Panc1 (cell line): ENCODE data around the gene FHIT. TPM values are rescaled to one million over a fixed set of nuclear protein-coding genes. Genes with fewer than 3 reads are reported as not detected.

ENCODE experiments used
- ATAC-seq: fragments of 200-7000 bp; cut with Tn5 transposase; 2 replicates; pipeline ENCODE4 v1.9.1; 2020; ENCODE audit warnings: mild to moderate bottlenecking, moderate library complexity
- BruUV-seq: library from RNA; stranded (reverse); fragments of 400-500 nt; replicated peaks from 2 replicates; lab custom pipeline; 2021; lab: Mats Ljungman, UMichigan
- CTCF ChIA-PET: fragments of 300-600 bp; sonication (Branson Sonifier 250); formaldehyde crosslinking; loops from one replicate; lab custom pipeline; 2022; ENCODE audit warnings: antibody characterized with exemption; lab: Charles Lee
- POLR2A ChIA-PET: fragments of 300-600 bp; sonication (Branson Sonifier 250); formaldehyde crosslinking; loops from one replicate; lab custom pipeline; 2022; ENCODE audit warnings: antibody characterized with exemption; lab: Charles Lee
- DNase-seq: peaks from one replicate; pipeline ENCODE4 v3.0.0-alpha.2; 2010; ENCODE audit warnings: low read depth, low spot score
- H3K27ac ChIP-seq: 2 replicates; pipeline ENCODE4 v1.5.1; 2011; ENCODE audit warnings: mild to moderate bottlenecking, low read length, inconsistent platforms
- H3K27me3 ChIP-seq: fragments of 200-500 bp; sonication (Bioruptor generic); 2 replicates; pipeline ENCODE4 v1.6.0; 2014; ENCODE audit warnings: low read length, inconsistent platforms; ENCODE audit not compliant: control insufficient read depth, insufficient read depth
- H3K36me3 ChIP-seq: fragments of 200-500 bp; sonication (Bioruptor generic); 2 replicates; pipeline ENCODE4 v1.5.1; 2014; ENCODE audit warnings: inconsistent platforms, mild to moderate bottlenecking, low read length, moderate library complexity; ENCODE audit not compliant: control insufficient read depth, insufficient read depth
- H3K4me1 ChIP-seq: 2 replicates; pipeline ENCODE4 v1.5.1; 2011; ENCODE audit warnings: inconsistent platforms, mild to moderate bottlenecking, low read length, moderate library complexity; ENCODE audit not compliant: control insufficient read depth, insufficient read depth
- H3K4me3 ChIP-seq, 2 experiments: 2 replicates each; pipeline ENCODE4 v1.5.1; 2011 to 2012; ENCODE audit warnings: low read depth in 2 of 2, low read length in 2 of 2, mild to moderate bottlenecking in 2 of 2, inconsistent platforms in 1 of 2, moderate library complexity in 1 of 2
- H3K9me3 ChIP-seq: fragments of 200-500 bp; sonication (Bioruptor generic); 2 replicates; pipeline ENCODE4 v1.5.1; 2014; ENCODE audit warnings: low read depth, mild to moderate bottlenecking, inconsistent platforms, low read length, moderate library complexity; ENCODE audit not compliant: control insufficient read depth, insufficient read depth
- POLR2AphosphoS5 ChIP-seq: IDR thresholded peaks from 2 replicates; pipeline ENCODE4 v1.6.1; 2012; ENCODE audit warnings: mild to moderate bottlenecking, low read depth, low read length, moderate library complexity
- SIN3A ChIP-seq: IDR thresholded peaks from 2 replicates; pipeline ENCODE4 v1.6.1; 2012; ENCODE audit warnings: low read depth, mild to moderate bottlenecking, low read length, moderate library complexity, borderline replicate concordance; ENCODE audit not compliant: insufficient read depth
- TCF7L2 ChIP-seq: IDR thresholded peaks from 2 replicates; pipeline ENCODE4 v1.6.1; 2011; ENCODE audit warnings: mild to moderate bottlenecking, low read depth, low read length, inconsistent platforms
- in situ Hi-C: cut with HindIII; loops from 2 replicates; pipeline ENCODE4 v1.10.0; 2016; ENCODE audit warnings: low sequenced_read_pairs, low pct_unique_long_range_greater_than_20kb
- intact Hi-C: fragments of 100-400 bp; cut with micrococcal nuclease; formaldehyde crosslinking; loops from one replicate; pipeline ENCODE4 v1.10.0; 2022; ENCODE audit not compliant: unreplicated experiment
- total RNA-seq: library from RNA; stranded (reverse); gene quantifications from one replicate; pipeline ENCODE4 v1.2.1, GENCODE V29; 2021; ENCODE audit not compliant: unreplicated experiment
- TF ChIP-seq, protein P1 (sequence below): fragments of 450-650 bp; IDR thresholded peaks from 2 replicates; pipeline ENCODE4 v1.5.1; 2017; ENCODE audit warnings: mild to moderate bottlenecking
- TF ChIP-seq, protein P2 (sequence below), 2 experiments: IDR thresholded peaks; 2 replicates each; pipeline ENCODE4 v1.6.1; 2011 to 2012; ENCODE audit warnings: low read depth in 2 of 2, control low read depth in 1 of 2, low read length in 1 of 2, mild to moderate bottlenecking in 1 of 2, moderate library complexity in 1 of 2; ENCODE audit not compliant: insufficient read depth in 1 of 2

Gene FHIT
- total RNA-seq, 1 experiment from 2014 or later: 2.2 TPM

DNA sequence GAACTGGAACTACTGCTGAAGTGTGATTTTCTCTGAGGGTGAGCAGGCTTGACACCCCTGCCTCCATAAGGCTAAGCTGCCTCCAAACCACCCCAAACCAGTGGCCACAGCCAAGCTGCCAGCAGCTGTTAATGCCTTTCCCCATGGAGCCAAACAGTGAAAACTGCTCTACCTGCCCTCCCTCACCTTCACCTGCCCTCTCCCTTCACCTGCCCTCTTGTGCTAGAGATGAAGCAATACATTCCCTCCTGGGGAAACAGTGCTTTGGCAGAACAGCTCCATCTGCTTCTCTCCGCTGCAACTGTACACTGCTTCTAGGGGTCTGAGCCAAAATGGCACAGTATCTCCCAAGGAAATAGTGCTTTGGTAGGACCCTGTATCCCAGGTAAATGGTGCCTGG lies 374.1 kb downstream of the FHIT start:
- intact Hi-C loops: no loop called here
- in situ Hi-C loops: no loop called here

DNA sequence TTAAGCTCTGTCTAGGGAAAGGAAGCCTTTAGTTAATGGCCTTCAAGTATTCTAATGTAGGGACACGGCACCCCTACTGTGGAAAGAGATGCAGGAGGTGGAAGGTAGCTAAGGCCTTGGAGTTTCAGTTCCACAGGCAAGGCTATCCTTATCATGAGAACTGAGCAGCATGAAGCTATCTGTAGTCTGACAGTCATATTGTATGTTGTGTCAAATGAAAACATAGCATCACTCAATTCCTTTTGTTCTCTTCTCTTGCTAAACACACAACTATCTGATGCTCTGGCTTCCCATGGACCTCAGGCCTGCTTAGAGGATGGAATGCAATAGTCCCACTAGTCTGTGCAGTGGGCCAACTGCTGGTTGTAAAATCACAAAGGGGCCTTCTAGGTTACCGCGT lies 380.9 kb downstream of the FHIT start:
- Histone ChIP-seq H3K9me3 (no peaks in the 10 kb centered on the region), H3K27ac (no peak overlapping the region), H3K27me3 (no peaks in the 10 kb centered on the region), H3K4me1 (no peaks in the 10 kb centered on the region), H3K4me3 (no peak overlapping the region), H3K36me3 (no peaks in the 10 kb centered on the region)
- in situ Hi-C loops (no loop called here), intact Hi-C loops (no loop called here)
- ChIA-PET CTCF (no interaction called here), POLR2A (no interaction called here)
- DNase-seq (no peak), ATAC-seq (no peak)
- BruUV-seq: no TSS peak
- TF ChIP-seq, protein P1, sequence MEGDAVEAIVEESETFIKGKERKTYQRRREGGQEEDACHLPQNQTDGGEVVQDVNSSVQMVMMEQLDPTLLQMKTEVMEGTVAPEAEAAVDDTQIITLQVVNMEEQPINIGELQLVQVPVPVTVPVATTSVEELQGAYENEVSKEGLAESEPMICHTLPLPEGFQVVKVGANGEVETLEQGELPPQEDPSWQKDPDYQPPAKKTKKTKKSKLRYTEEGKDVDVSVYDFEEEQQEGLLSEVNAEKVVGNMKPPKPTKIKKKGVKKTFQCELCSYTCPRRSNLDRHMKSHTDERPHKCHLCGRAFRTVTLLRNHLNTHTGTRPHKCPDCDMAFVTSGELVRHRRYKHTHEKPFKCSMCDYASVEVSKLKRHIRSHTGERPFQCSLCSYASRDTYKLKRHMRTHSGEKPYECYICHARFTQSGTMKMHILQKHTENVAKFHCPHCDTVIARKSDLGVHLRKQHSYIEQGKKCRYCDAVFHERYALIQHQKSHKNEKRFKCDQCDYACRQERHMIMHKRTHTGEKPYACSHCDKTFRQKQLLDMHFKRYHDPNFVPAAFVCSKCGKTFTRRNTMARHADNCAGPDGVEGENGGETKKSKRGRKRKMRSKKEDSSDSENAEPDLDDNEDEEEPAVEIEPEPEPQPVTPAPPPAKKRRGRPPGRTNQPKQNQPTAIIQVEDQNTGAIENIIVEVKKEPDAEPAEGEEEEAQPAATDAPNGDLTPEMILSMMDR: no peak
- TF ChIP-seq, protein P2, sequence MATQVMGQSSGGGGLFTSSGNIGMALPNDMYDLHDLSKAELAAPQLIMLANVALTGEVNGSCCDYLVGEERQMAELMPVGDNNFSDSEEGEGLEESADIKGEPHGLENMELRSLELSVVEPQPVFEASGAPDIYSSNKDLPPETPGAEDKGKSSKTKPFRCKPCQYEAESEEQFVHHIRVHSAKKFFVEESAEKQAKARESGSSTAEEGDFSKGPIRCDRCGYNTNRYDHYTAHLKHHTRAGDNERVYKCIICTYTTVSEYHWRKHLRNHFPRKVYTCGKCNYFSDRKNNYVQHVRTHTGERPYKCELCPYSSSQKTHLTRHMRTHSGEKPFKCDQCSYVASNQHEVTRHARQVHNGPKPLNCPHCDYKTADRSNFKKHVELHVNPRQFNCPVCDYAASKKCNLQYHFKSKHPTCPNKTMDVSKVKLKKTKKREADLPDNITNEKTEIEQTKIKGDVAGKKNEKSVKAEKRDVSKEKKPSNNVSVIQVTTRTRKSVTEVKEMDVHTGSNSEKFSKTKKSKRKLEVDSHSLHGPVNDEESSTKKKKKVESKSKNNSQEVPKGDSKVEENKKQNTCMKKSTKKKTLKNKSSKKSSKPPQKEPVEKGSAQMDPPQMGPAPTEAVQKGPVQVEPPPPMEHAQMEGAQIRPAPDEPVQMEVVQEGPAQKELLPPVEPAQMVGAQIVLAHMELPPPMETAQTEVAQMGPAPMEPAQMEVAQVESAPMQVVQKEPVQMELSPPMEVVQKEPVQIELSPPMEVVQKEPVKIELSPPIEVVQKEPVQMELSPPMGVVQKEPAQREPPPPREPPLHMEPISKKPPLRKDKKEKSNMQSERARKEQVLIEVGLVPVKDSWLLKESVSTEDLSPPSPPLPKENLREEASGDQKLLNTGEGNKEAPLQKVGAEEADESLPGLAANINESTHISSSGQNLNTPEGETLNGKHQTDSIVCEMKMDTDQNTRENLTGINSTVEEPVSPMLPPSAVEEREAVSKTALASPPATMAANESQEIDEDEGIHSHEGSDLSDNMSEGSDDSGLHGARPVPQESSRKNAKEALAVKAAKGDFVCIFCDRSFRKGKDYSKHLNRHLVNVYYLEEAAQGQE (IDR thresholded peaks at IDR 0.05; ENCODE audit: insufficient read depth in 1 of 2, low read depth in 2 of 2, low read length in 1 of 2): no peak
- TF ChIP-seq SIN3A (no peak), POLR2AphosphoS5 (no peak), TCF7L2 (no peak)

More for the DNA sequence above, 374.1 kb downstream of the FHIT start:
- H3K9me3 ChIP-seq: no peaks in the 10 kb centered on the region
- ChIA-PET POLR2A (no interaction called here), CTCF (no interaction called here)
- H3K4me3 ChIP-seq: no peak overlapping the region
- TF ChIP-seq, protein P2 (IDR thresholded peaks at IDR 0.05; ENCODE audit: insufficient read depth in 1 of 2, low read depth in 2 of 2, low read length in 1 of 2): no peak
- TF ChIP-seq SIN3A (no peak), POLR2AphosphoS5 (no peak), TCF7L2 (no peak)
- TF ChIP-seq, protein P1: no peak
- ATAC-seq (no peak), DNase-seq (no peak)
- H3K4me1 ChIP-seq: no peaks in the 10 kb centered on the region
- no peaks in the 10 kb centered on the region for H3K27me3 ChIP-seq
- no TSS peak for BruUV-seq
- H3K27ac ChIP-seq: no peak overlapping the region
- no peaks in the 10 kb centered on the region for H3K36me3 ChIP-seq
